VCaP (cell line): ENCODE data around the gene P2RY2.

Experiments used
- H3K27ac ChIP-seq: fragments of 450-650 bp; 2 replicates; pipeline ENCODE4 v1.5.1; 2017
- CTCF ChIP-seq: fragments of 450-650 bp; conservative IDR thresholded peaks from 2 replicates; pipeline ENCODE4 v1.5.1; 2017; ENCODE audit warnings: mild to moderate bottlenecking, moderate library complexity

The P2RY2 gene

GRCh38 chr11:73217810-73218105, 323 bp upstream of the P2RY2 start:
- TF ChIP-seq CTCF = no peak
- peak overlapping the region; percentile 57; the same call in 1 of the 2 replicates for H3K27ac ChIP-seq

- no peak overlapping the region; the same call in 1 of the 2 replicates for H3K27ac ChIP-seq
- TF ChIP-seq CTCF = no peak
Measured at GRCh38 chr11:73218830-73219215, 742 bp downstream of the P2RY2 start.

GRCh38 chr11:73219396-73220285, 1.6 kb downstream of the P2RY2 start:
- TF ChIP-seq CTCF = no peak
- no peak overlapping the region for H3K27ac ChIP-seq

- TF ChIP-seq CTCF = no peak
- no peak overlapping the region for H3K27ac ChIP-seq
Measured at GRCh38 chr11:73221451-73221850, 3.4 kb downstream of the P2RY2 start.

GRCh38 chr11:73221996-73222395, 3.9 kb downstream of the P2RY2 start:
- no peak overlapping the region for H3K27ac ChIP-seq
- TF ChIP-seq CTCF = no peak

- H3K27ac ChIP-seq = no peak overlapping the region
- no peak for TF ChIP-seq CTCF
Measured at GRCh38 chr11:73223998-73224730, 6.1 kb downstream of the P2RY2 start.

- H3K27ac ChIP-seq = no peak overlapping the region
- TF ChIP-seq CTCF = no peak
Measured at GRCh38 chr11:73225001-73225686, 7.1 kb downstream of the P2RY2 start.
